Esophagus muscularis mucosa (tissue), 3 donors: ENCODE data around the gene CR1L.

Experiments used
- CTCF ChIP-seq, 3 experiments: fragments of 200-600 bp in 2 of 3; fragments of 450-650 bp in 1 of 3; sonication (generic) in 2 of 3; IDR thresholded peaks; one replicate each; pipeline ENCODE4 v1.5.1; 2017 to 2019; ENCODE audit warnings: antibody characterized with exemption in 3 of 3, mild to moderate bottlenecking in 2 of 3, moderate library complexity in 1 of 3
- EP300 ChIP-seq: sonication (generic); formaldehyde crosslinking; IDR thresholded peaks from one replicate; pipeline ENCODE4 v1.6.1; 2017; ENCODE audit warnings: antibody characterized with exemption

DNA sequence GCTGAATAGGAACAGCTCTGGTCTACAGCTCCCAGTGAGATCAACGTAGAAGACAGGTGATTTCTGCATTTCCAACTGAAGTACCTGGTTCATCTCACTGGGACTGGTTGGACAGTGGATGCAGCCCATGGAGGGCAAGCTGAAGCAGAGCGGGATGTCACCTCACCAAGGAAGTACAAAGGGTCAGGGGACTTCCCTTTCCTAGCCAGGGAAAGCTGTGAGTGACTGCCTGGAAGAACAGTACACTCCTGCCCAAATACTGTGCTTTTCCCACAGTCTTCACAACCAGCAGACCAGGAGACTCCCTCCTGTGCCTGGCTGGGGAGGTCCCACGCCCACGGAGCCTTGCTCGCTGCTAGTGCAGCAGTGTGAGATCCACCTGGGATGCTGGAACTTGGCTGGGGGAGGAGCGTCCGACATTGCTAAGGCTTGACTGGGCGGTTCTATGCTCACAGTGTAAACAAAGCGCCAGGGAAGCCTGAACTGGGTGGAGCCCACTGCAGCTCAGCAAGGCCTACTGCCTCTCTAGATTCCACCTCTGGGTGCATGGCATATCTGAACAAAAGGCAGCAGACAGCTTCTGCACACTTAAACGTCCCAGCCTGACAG, 14.7 kb downstream of the CR1L start:
- no peak for TF ChIP-seq CTCF (IDR thresholded peaks at IDR 0.05)
- no peak for TF ChIP-seq EP300
